Stimulated activated CD8-positive, alpha-beta memory T cell treated with anti-CD3 and anti-CD28 coated beads, Interleukin-4, amount 100 ng/mL, for 24 hours (primary cell): ENCODE measurements around the gene PRPF19.

Source experiments
- DNase-seq: peaks from one replicate; pipeline ENCODE4 v3.0.0-alpha.2; 2020; ENCODE audit warnings: low read depth

The PRPF19 gene

GRCh38 chr11:60937811-60938210, 31.4 kb upstream of the PRPF19 start:
- DNase-seq = no peak

GRCh38 chr11:60937144-60937527, 30.8 kb upstream of the PRPF19 start:
- no peak for DNase-seq

GRCh38 chr11:60936467-60937143, 30.2 kb upstream of the PRPF19 start:
- DNase-seq = no peak

GRCh38 chr11:60935676-60936442, 29.5 kb upstream of the PRPF19 start:
- no peak for DNase-seq

- DNase-seq = no peak
Measured at GRCh38 chr11:60934790-60935605, 28.6 kb upstream of the PRPF19 start.

- DNase-seq = no peak
Measured at GRCh38 chr11:60934124-60934789, 27.9 kb upstream of the PRPF19 start.

GRCh38 chr11:60933416-60934123, 27.2 kb upstream of the PRPF19 start:
- no peak for DNase-seq

- no peak for DNase-seq
Measured at GRCh38 chr11:60932605-60933356, 26.4 kb upstream of the PRPF19 start.

- DNase-seq = no peak
Measured at GRCh38 chr11:60931917-60932316, 25.5 kb upstream of the PRPF19 start.

- no peak for DNase-seq
Measured at GRCh38 chr11:60930394-60930793, 24.0 kb upstream of the PRPF19 start.

GRCh38 chr11:60929764-60930163, 23.4 kb upstream of the PRPF19 start:
- DNase-seq = no peak

GRCh38 chr11:60928563-60929001, 22.2 kb upstream of the PRPF19 start:
- DNase-seq = no peak

GRCh38 chr11:60927600-60927999, 21.2 kb upstream of the PRPF19 start:
- no peak for DNase-seq

GRCh38 chr11:60927061-60927592, 20.7 kb upstream of the PRPF19 start:
- no peak for DNase-seq

GRCh38 chr11:60926500-60926899, 20.1 kb upstream of the PRPF19 start:
- no peak for DNase-seq

GRCh38 chr11:60925868-60926267, 19.5 kb upstream of the PRPF19 start:
- no peak for DNase-seq

GRCh38 chr11:60924906-60925853, 18.8 kb upstream of the PRPF19 start:
- DNase-seq = no peak

- DNase-seq = no peak
Measured at GRCh38 chr11:60924110-60924905, 17.9 kb upstream of the PRPF19 start, which contains the start of gene TMEM132A. TSS of gene TMEM132A (plus strand) at chr11:60924460. CDS start at chr11:60924634, 174 bp downstream.

- DNase-seq = no peak
Measured at GRCh38 chr11:60923800-60924109, 17.4 kb upstream of the PRPF19 start.
